ENCODE data around the gene TRIM73. TPM values are rescaled to one million over a fixed set of nuclear protein-coding genes. Genes with fewer than 3 reads are reported as not detected.
A peak's percentile ranks its signal among the peaks of the same experiment; 100 is the strongest.
"Not testable (repeated sequence)": the region's sequence is repeated elsewhere in the genome, so short reads cannot be mapped to it uniquely, and the experiment has no call there.

TRIM73 gene
- total and polyA plus RNA-seq, 8 donors = 6.1 to 22.8 (median 11.7) TPM; not detected in 1

- H3K9me3 ChIP-seq; H3K27ac ChIP-seq; intact Hi-C loops (cut with DNase I; ENCODE audit: low total_unique reads); DNase-seq; H3K27me3 ChIP-seq; H3K4me1 ChIP-seq; H3K4me3 ChIP-seq: not testable (repeated sequence)
- 1 to 11% (median 5%) methylated on average over 3 to 4 of the region's 4 CpGs for WGBS, 5 donors
- peak in 3 of 7 experiments; percentile 11 to 46 (median 38) for TF ChIP-seq CTCF (IDR thresholded peaks at IDR 0.05)
- peaks cover 0 to 15% (median 8%) of the 10 kb centered on the region in 4 donors for H3K36me3 ChIP-seq
Observed at GRCh38 chr7:75452494-75452955, 57.1 kb downstream of the TRIM73 start.

Small RNA genes within 50 kb of the gene (small RNA-seq; reads per million reads assigned to genes)
- gene RF00019 = 0 reads per million in 4 donors

Other genes starting within 250 kb of the TRIM73 start
- 10 to 100 TPM; 22.2 to 74.2 (median 30.0) TPM for gene POM121C, start 90.7 kb downstream of the TRIM73 start, total RNA-seq
- gene POM121C, start 90.7 kb downstream of the TRIM73 start, polyA plus RNA-seq = 1 to 10 TPM; 8.1 to 9.0 (median 8.7) TPM
- under 1 TPM in 1 of 5 donors, not detected in 4; 0.37 TPM for gene SPDYE5, start 96.7 kb downstream of the TRIM73 start, total RNA-seq
- gene SPDYE5, start 96.7 kb downstream of the TRIM73 start, polyA plus RNA-seq = not detected